B cell (primary cell): ENCODE data around the gene MPND.

Experiments used
- CTCF ChIP-seq: fragments of 200-600 bp; IDR thresholded peaks from one replicate; pipeline ENCODE4 v1.8.0; 2022; ENCODE audit warnings: antibody characterized with exemption, mild to moderate bottlenecking
- EZH2 ChIP-seq: IDR thresholded peaks from 2 replicates; pipeline ENCODE4 v1.6.1; 2012; ENCODE audit warnings: borderline replicate concordance, low read depth, mild to moderate bottlenecking, moderate library complexity, low read length; ENCODE audit not compliant: insufficient read depth, poor library complexity, severe bottlenecking

- no peak for TF ChIP-seq EZH2
- no peak for TF ChIP-seq CTCF
Observed at GRCh38 chr19:4366666-4367335, 23.4 kb downstream of the MPND start.
